ENCODE data around the gene NPEPPS. TPM values are rescaled to one million over a fixed set of nuclear protein-coding genes. Genes with fewer than 3 reads are reported as not detected.

Gene NPEPPS
- total and polyA plus RNA-seq, 2 of the 13 experiments (the other 11 are each of a cell fraction or from before 2014, with no cell fraction given): 53.5 to 127 TPM

- TF ChIP-seq, protein P1, sequence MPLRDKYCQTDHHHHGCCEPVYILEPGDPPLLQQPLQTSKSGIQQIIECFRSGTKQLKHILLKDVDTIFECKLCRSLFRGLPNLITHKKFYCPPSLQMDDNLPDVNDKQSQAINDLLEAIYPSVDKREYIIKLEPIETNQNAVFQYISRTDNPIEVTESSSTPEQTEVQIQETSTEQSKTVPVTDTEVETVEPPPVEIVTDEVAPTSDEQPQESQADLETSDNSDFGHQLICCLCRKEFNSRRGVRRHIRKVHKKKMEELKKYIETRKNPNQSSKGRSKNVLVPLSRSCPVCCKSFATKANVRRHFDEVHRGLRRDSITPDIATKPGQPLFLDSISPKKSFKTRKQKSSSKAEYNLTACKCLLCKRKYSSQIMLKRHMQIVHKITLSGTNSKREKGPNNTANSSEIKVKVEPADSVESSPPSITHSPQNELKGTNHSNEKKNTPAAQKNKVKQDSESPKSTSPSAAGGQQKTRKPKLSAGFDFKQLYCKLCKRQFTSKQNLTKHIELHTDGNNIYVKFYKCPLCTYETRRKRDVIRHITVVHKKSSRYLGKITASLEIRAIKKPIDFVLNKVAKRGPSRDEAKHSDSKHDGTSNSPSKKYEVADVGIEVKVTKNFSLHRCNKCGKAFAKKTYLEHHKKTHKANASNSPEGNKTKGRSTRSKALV (CRISPR knock-in tag; IDR thresholded peaks at IDR 0.05): peak; percentile 22; the same call in 1 of the 2 replicates
- TF ChIP-seq SETDB1 (CRISPR knock-in tag; IDR thresholded peaks at IDR 0.05; ENCODE audit: borderline replicate concordance) (no peak), SSRP1 (CRISPR knock-in tag; IDR thresholded peaks at IDR 0.05) (peak; percentile 66; the same call in 1 of the 2 replicates), SIN3A (IDR thresholded peaks at IDR 0.05; ENCODE audit: borderline replicate concordance, low read depth, low read length) (peak; percentile 72; the same call in 1 of the 2 replicates), EEA1 (CRISPR knock-in tag; IDR thresholded peaks at IDR 0.05; ENCODE audit: borderline replicate concordance) (peak; percentile 97; the same call in 1 of the 2 replicates), NFKBIZ (CRISPR knock-in tag; IDR thresholded peaks at IDR 0.05) (peak; percentile 88; the same call in 1 of the 2 replicates), CREM (IDR thresholded peaks at IDR 0.05) (peak; percentile 78), CREM (CRISPR knock-in tag; IDR thresholded peaks at IDR 0.05) (no peak), HMG20B (CRISPR knock-in tag; conservative IDR thresholded peaks at IDR 0.05) (peak; percentile 94), TERF1 (CRISPR knock-in tag; IDR thresholded peaks at IDR 0.05) (no peak), ZNF296 (CRISPR knock-in tag; conservative IDR thresholded peaks at IDR 0.05) (no peak), STAT5B (CRISPR knock-in tag; IDR thresholded peaks at IDR 0.05) (peak; percentile 88; the same call in 1 of the 2 replicates), ZNF703 (CRISPR knock-in tag; IDR thresholded peaks at IDR 0.05; ENCODE audit: borderline replicate concordance) (no peak; the same call in 1 of the 2 replicates), ZNF33A (CRISPR knock-in tag; IDR thresholded peaks at IDR 0.05; ENCODE audit: borderline replicate concordance) (no peak), ZNF567 (CRISPR knock-in tag; IDR thresholded peaks at IDR 0.05; ENCODE audit: borderline replicate concordance) (0 out of 2 replicates have a peak, but pooled peaks have one; percentile 9), ZFP62 (CRISPR knock-in tag; IDR thresholded peaks at IDR 0.05) (no peak), USF2 (IDR thresholded peaks at IDR 0.05; ENCODE audit: low read depth, low read length) (no peak), USF2 (CRISPR knock-in tag; IDR thresholded peaks at IDR 0.05; ENCODE audit: borderline replicate concordance) (peak; percentile 76), ZBTB49 (CRISPR knock-in tag; IDR thresholded peaks at IDR 0.05; ENCODE audit: borderline replicate concordance) (no peak), ZNF180 (CRISPR knock-in tag; IDR thresholded peaks at IDR 0.05; ENCODE audit: borderline replicate concordance, low read depth) (peak; percentile 40; the same call in 1 of the 2 replicates), FIP1L1 (IDR thresholded peaks at IDR 0.05; ENCODE audit: borderline replicate concordance, insufficient read depth, low read depth, low read length) (no peak)
Measured at GRCh38 chr17:47649153-47649971, 118.5 kb downstream of the NPEPPS start, which contains the start of gene KPNB1 (continued).
